H1 (cell line): ENCODE data around the gene CNTN5. TPM values are rescaled to one million over a fixed set of nuclear protein-coding genes. Genes with fewer than 3 reads are reported as not detected.

Source experiments
- CTCF ChIA-PET: fragments of 300-600 bp; sonication (Branson Sonifier 250); formaldehyde crosslinking; loops from one replicate; lab custom pipeline; 2021; ENCODE audit not compliant: partially characterized antibody; lab: Charles Lee
- POLR2A ChIA-PET: fragments of 300-600 bp; sonication (Branson Sonifier 250); formaldehyde crosslinking; loops from one replicate; lab custom pipeline; 2021; ENCODE audit warnings: inconsistent platforms; ENCODE audit not compliant: partially characterized antibody; lab: Charles Lee
- DNase-seq, 2 experiments: peaks; one replicate each; pipeline versions ENCODE4 v3.0.0 to v3.0.0-alpha.2; 2010 to 2022; ENCODE audit warnings: low spot score in 2 of 2, low read depth in 1 of 2, mixed read lengths in 1 of 2
- FAIRE-seq: peaks from 2 replicates; lab custom pipeline; 2011; peaks lifted over from hg19 to GRCh38; lab: Jason Lieb, UNC
- H2AFZ ChIP-seq: 2 replicates; pipeline ENCODE4 v1.8.1; 2012; ENCODE audit warnings: low read length, inconsistent platforms
- H2AK5ac ChIP-seq: 2 replicates; pipeline ENCODE4 v1.6.1; 2013; ENCODE audit warnings: low read depth, low read length
- H2BK120ac ChIP-seq: replicated peaks from 2 replicates; pipeline ENCODE3; 2013; ENCODE audit warnings: low read depth, low read length, inconsistent platforms
- H2BK12ac ChIP-seq: 2 replicates; pipeline ENCODE4 v1.6.1; 2013; ENCODE audit warnings: low read depth, low read length
- H2BK15ac ChIP-seq: 2 replicates; pipeline ENCODE4 v1.6.1; 2013; ENCODE audit warnings: low read length
- H2BK20ac ChIP-seq: 2 replicates; pipeline ENCODE4 v1.6.1; 2013; ENCODE audit warnings: low read length
- H2BK5ac ChIP-seq: 2 replicates; pipeline ENCODE4 v1.6.1; 2013; ENCODE audit warnings: low read depth, low read length
- H3K14ac ChIP-seq: 2 replicates; pipeline ENCODE4 v1.6.1; 2013; ENCODE audit warnings: inconsistent platforms; ENCODE audit not compliant: insufficient read length
- H3K18ac ChIP-seq: 2 replicates; pipeline ENCODE4 v1.6.1; 2013; ENCODE audit warnings: low read length; ENCODE audit errors: extremely low read depth
- H3K23ac ChIP-seq: 2 replicates; pipeline ENCODE4 v1.6.1; 2013; ENCODE audit warnings: inconsistent platforms; ENCODE audit not compliant: insufficient read length
- H3K23me2 ChIP-seq: 2 replicates; pipeline ENCODE4 v1.6.1; 2013; ENCODE audit warnings: low read depth, low read length
- H3K27ac ChIP-seq: 2 replicates; pipeline ENCODE4 v1.6.1; 2011; ENCODE audit warnings: low read depth, low read length, inconsistent platforms
- H3K27me3 ChIP-seq, 4 experiments: replicated peaks in 1 of 4; 1 replicate in 1 of 4; 2 replicates in 3 of 4; pipeline versions ENCODE4 v1.6.1 to v1.8.1; 2011 to 2013; ENCODE audit warnings: low read length in 3 of 4, mild to moderate bottlenecking in 3 of 4, inconsistent platforms in 2 of 4, mixed read lengths in 2 of 4, moderate library complexity in 1 of 4; ENCODE audit not compliant: control insufficient read depth in 3 of 4, insufficient read depth in 3 of 4; ENCODE audit errors: extremely low read depth in 1 of 4
- H3K36me3 ChIP-seq, 4 experiments: 2 replicates each; pipeline versions ENCODE4 v1.6.1 to v1.8.1; 2011 to 2013; ENCODE audit warnings: mild to moderate bottlenecking in 4 of 4, low read length in 3 of 4, moderate library complexity in 2 of 4, control low read depth in 1 of 4, inconsistent platforms in 1 of 4; ENCODE audit not compliant: insufficient read depth in 4 of 4, control insufficient read depth in 2 of 4
- H3K4ac ChIP-seq: replicated peaks from 2 replicates; pipeline ENCODE3; 2013; ENCODE audit warnings: low read length, low read depth, mixed read lengths, inconsistent platforms; ENCODE audit not compliant: insufficient read length
- H3K4me1 ChIP-seq, 4 experiments: replicated peaks in 1 of 4; 1 replicate in 1 of 4; 2 replicates in 3 of 4; pipeline versions ENCODE4 v1.6.1 to v1.8.1; 2011 to 2013; ENCODE audit warnings: low read length in 3 of 4, inconsistent platforms in 2 of 4, mixed read lengths in 1 of 4; ENCODE audit not compliant: insufficient read depth in 4 of 4, control insufficient read depth in 3 of 4
- H3K4me2 ChIP-seq, 2 experiments: 2 replicates each; pipeline versions ENCODE4 v1.6.1 to v1.8.1; 2011 to 2013; ENCODE audit warnings: low read depth in 2 of 2, low read length in 2 of 2, control low read depth in 1 of 2, inconsistent platforms in 1 of 2, mild to moderate bottlenecking in 1 of 2; ENCODE audit not compliant: insufficient read depth in 1 of 2
- H3K4me3 ChIP-seq, 4 experiments: fragments of 200-600, 300-600 bp in 1 of 4; sonication (generic), shearing (Covaris generic), sonication (Bioruptor Twin) in 1 of 4; 2 replicates each; pipeline versions ENCODE4 v1.5.1 to v1.8.1; 2011 to 2016; ENCODE audit warnings: low read length in 4 of 4, low read depth in 3 of 4, control low read depth in 2 of 4, inconsistent platforms in 2 of 4, mild to moderate bottlenecking in 2 of 4, mixed read lengths in 1 of 4, moderate library complexity in 1 of 4; ENCODE audit not compliant: insufficient read depth in 2 of 4; ENCODE audit errors: extremely low read depth in 1 of 4
- H3K56ac ChIP-seq: replicated peaks from 2 replicates; pipeline ENCODE3; 2013; ENCODE audit warnings: low read depth, mild to moderate bottlenecking, mixed read lengths, low read length, inconsistent platforms; ENCODE audit not compliant: insufficient read length
- H3K79me1 ChIP-seq: 2 replicates; pipeline ENCODE4 v1.6.1; 2013; ENCODE audit warnings: low read depth, low read length, control low read depth
- H3K79me2 ChIP-seq, 2 experiments: 2 replicates each; pipeline versions ENCODE4 v1.6.1 to v1.8.1; 2012 to 2013; ENCODE audit warnings: low read length in 2 of 2, mild to moderate bottlenecking in 2 of 2, inconsistent platforms in 1 of 2; ENCODE audit not compliant: insufficient read depth in 2 of 2, control insufficient read depth in 1 of 2
- H3K9ac ChIP-seq, 4 experiments: replicated peaks in 1 of 4; 1 replicate in 1 of 4; 2 replicates in 3 of 4; pipeline versions ENCODE4 v1.6.1 to v1.8.1; 2011 to 2013; ENCODE audit warnings: low read depth in 3 of 4, low read length in 3 of 4, control low read depth in 2 of 4, mild to moderate bottlenecking in 2 of 4, moderate library complexity in 2 of 4, inconsistent platforms in 1 of 4; ENCODE audit errors: extremely low read depth in 1 of 4
- H3K9me3 ChIP-seq, 2 experiments: 2 replicates each; pipeline versions ENCODE4 v1.6.1 to v1.8.1; 2012 to 2013; ENCODE audit warnings: mild to moderate bottlenecking in 2 of 2, moderate library complexity in 2 of 2, control low read depth in 1 of 2, inconsistent platforms in 1 of 2, low read depth in 1 of 2, low read length in 1 of 2, mixed read lengths in 1 of 2; ENCODE audit not compliant: insufficient read depth in 2 of 2
- H4K20me1 ChIP-seq, 2 experiments: replicated peaks in 1 of 2; 2 replicates each; pipeline versions ENCODE3 to v1.8.1; 2011 to 2013; ENCODE audit warnings: inconsistent platforms in 2 of 2, low read length in 2 of 2, mild to moderate bottlenecking in 1 of 2; ENCODE audit not compliant: insufficient read depth in 2 of 2, control insufficient read depth in 1 of 2
- H4K5ac ChIP-seq: 2 replicates; pipeline ENCODE4 v1.6.1; 2013; ENCODE audit warnings: low read length, low read depth, mixed read lengths, inconsistent platforms; ENCODE audit not compliant: insufficient read length
- H4K8ac ChIP-seq: 2 replicates; pipeline ENCODE4 v1.8.0; 2013; ENCODE audit warnings: mild to moderate bottlenecking, moderate library complexity, low read length, inconsistent platforms; ENCODE audit not compliant: insufficient read depth; ENCODE audit errors: extremely low read depth
- H4K91ac ChIP-seq: replicated peaks from 2 replicates; pipeline ENCODE3; 2013; ENCODE audit warnings: low read length, mixed read lengths, inconsistent platforms; ENCODE audit not compliant: insufficient read length
- WGBS, 2 experiments: shearing (Covaris generic) in 1 of 2; methylation state at CpG; one replicate each; pipeline versions ENCODE4 v1.1.6 to v1.1.7; 2013 to 2015; ENCODE audit warnings: low lambda C conversion rate in 2 of 2, mixed read lengths in 2 of 2, inconsistent platforms in 1 of 2, low coverage in 1 of 2, missing lambda C conversion rate in 1 of 2; ENCODE audit not compliant: insufficient replicate concordance in 2 of 2, insufficient coverage in 1 of 2, insufficient read length in 1 of 2; ENCODE audit errors: extremely low coverage in 1 of 2, missing lambda C conversion rate in 1 of 2; 5-methylcytosine and 5-hydroxymethylcytosine counted together
- polyA plus RNA-seq, 7 experiments: library from polyadenylated mRNA; depleted of rRNA in 3 of 7; stranded (reverse) in 5 of 7; unstranded in 2 of 7; fragments of >200 nt in 5 of 7; fragments of 200-250 nt in 2 of 7; gene quantifications; 1 replicate in 5 of 7; 2 replicates in 1 of 7; 4 replicates in 1 of 7; pipeline versions ENCODE4 v1.2.1 to v1.2.3, GENCODE V29; 2011 to 2013; ENCODE audit warnings: missing spikeins in 2 of 7, mixed read lengths in 2 of 7
- total RNA-seq: library from RNA; stranded (reverse); fragmentation: NEBNext Ultra II Directional; extraction: Animal tissue kit (Norgen Biotek cat#: 25700); gene quantifications from 2 replicates; pipeline ENCODE4 v1.2.1, GENCODE V29; 2021

Gene CNTN5
- total and polyA plus RNA-seq, 2 of the 8 experiments (the other 6 are each of a cell fraction or from before 2014, with no cell fraction given): not detected

DNA sequence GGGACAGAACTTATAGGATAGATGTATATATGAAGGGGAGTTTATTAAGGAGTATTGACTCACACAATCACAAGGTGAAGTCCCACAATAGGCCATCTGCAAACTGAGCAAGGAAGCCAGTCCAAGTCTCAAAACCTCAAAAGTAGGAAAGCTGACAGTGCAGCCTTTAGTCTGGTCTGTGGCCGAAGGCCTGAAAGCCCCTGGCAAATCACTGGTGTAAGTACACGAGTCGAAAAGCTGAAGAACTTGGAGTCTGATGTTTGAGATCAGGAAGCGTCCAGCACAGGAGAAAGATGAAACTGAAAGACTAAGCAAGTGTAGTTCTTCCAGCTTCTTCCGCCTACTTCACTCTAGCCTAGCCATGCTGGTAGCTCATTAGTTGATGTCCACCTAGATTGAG is 866.7 kb downstream of the CNTN5 start:
- Histone ChIP-seq H3K36me3 (no peaks in the 10 kb centered on the region), H3K79me1 (no peaks in the 10 kb centered on the region), H3K4ac (no peak overlapping the region), H4K91ac (no peak overlapping the region), H2AK5ac (no peak overlapping the region), H3K18ac (no peak overlapping the region), H2BK15ac (no peak overlapping the region), H4K8ac (no peak overlapping the region), H2BK5ac (no peak overlapping the region), H2BK12ac (no peak overlapping the region), H2BK20ac (no peak overlapping the region), H4K20me1 (no peaks in the 10 kb centered on the region), H3K4me3 (no peak overlapping the region), H3K4me1 (no peaks in the 10 kb centered on the region), H2AFZ (no peak overlapping the region), H3K23me2 (no peaks in the 10 kb centered on the region), H3K56ac (no peak overlapping the region), H3K14ac (no peak overlapping the region), H3K79me2 (no peaks in the 10 kb centered on the region), H3K27ac (no peak overlapping the region), H3K9ac (no peak overlapping the region), H3K4me2 (no peak overlapping the region), H3K9me3 (no peaks in the 10 kb centered on the region), H3K27me3 (no peaks in the 10 kb centered on the region), H2BK120ac (no peak overlapping the region), H4K5ac (no peak overlapping the region), H3K23ac (no peak overlapping the region)
- 88% methylated on average over 5 of the region's 5 CpGs; no CpG with 5 or more reads in 1 of the 2 experiments for whole genome bisulfite sequencing, 2 experiments
- CTCF ChIA-PET: interaction anchor here (1.4 to 1.5 kb wide), 2 partner anchors 73 to 689 kb away, joined by 3 to 4 read pairs; no protein-coding TSS in a partner anchor
- POLR2A ChIA-PET: no interaction called here
- no peak for DNase-seq
- no peak for FAIRE-seq
